Measurements from ENCODE around the gene THUMPD1.

- TF ChIP-seq CTCF (IDR thresholded peaks at IDR 0.05 in 2 of 3, conservative IDR thresholded peaks at IDR 0.05 in 1 of 3; ENCODE audit: control insufficient read depth in 2 of 3, extremely low read depth in 1 of 3, insufficient read depth in 1 of 3, low read depth in 3 of 3, low read length in 3 of 3) (peak; percentile 6 to 20 (median 19); a peak in 2 of 6 replicates), SREBF2 (IDR thresholded peaks at IDR 0.05; ENCODE audit: low read length) (no peak), SUPT20H (IDR thresholded peaks at IDR 0.05; ENCODE audit: borderline replicate concordance, control insufficient read depth, low read depth, low read length) (no peak)
Measured at GRCh38 chr16:20741554-20742285, at the start of gene THUMPD1.

Data from GM12878 (cell line).